GM19395 (cell line): ENCODE data around the gene ACTA2.

Experiments used
- ATAC-seq: cut with Tn5 transposase; IDR thresholded peaks from one replicate; pipeline ENCODE4 v1.9.1; 2021; ENCODE audit warnings: mild to moderate bottlenecking, moderate library complexity; ENCODE audit not compliant: unreplicated experiment

ACTA2 gene

DNA sequence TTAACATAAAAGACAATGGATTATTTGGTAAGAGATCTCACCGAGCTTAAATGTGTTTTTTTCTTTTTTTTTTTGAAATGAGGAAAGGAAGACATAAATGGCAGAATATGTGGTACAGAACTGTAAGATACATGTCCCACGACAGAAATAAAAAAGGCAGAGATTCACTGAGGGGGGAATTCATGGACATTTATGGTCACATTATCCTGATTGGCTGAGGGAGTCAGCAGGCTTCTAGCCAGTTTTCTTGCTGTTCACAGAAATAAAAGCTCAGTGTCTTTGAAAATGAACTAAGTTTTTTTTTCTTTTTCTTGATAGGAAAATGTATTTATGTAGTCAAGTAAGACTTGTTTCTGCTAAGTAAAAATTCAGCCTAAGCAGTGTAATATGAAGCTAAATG is 29.8 kb upstream of the ACTA2 start:
- no peak for ATAC-seq

DNA sequence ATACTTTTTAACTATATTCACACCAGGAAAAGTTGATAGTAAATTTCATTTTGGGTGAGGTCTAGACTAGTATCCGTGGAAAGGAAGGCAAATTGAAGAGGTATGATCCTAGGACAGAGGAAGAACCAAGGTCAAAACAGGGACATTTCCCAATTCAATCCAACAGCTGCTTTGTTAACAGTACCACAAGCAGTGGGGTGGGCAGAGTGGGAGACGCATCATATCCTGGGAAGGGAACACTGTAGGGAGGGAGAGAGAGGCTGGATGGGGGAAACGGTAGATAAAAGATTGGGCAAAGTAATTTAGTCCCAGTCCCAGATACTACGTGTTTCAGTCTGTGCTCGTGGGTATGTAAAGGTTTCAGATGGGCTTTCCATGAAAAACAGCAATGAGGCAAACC is 28.9 kb upstream of the ACTA2 start:
- no peak for ATAC-seq

DNA sequence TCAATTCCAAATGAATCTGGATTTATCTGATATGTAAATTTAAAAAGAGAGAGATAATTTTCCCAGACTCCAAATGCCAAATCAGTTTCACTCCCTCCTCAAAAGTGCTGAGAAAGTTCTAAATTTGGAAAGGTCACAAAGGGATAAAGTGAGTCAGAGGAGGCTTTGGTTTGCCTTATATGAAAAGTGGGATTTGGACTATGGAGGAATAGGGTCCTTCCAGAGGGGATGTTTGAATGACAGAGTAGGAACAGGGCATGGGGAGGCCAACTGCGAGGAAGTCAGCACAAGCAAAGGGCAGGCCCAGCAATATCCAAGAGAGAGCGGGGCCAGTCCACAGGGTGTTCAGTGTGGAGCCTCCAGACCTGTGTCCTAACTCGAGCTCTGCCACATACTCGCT is 28.2 kb upstream of the ACTA2 start:
- no peak for ATAC-seq

DNA sequence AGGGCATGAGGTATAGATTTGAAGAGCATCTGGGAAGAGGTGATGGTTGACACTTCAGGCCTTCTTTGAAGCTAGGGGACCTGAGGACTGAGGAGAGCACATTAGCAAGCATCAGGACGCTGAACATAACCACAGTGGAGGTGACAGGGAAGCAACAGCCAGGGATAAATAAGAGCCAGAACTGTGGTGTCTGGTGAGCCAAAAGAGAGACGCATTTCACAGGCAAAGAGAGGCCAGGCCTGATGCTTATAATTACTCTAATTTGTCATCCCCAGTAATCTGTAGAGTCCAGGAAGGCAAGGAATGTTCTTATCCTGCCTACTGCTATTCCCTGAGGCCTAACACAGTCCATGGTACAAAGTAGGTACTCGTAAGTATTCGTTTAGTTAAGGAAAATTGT is 27.7 kb upstream of the ACTA2 start:
- ATAC-seq = no peak

DNA sequence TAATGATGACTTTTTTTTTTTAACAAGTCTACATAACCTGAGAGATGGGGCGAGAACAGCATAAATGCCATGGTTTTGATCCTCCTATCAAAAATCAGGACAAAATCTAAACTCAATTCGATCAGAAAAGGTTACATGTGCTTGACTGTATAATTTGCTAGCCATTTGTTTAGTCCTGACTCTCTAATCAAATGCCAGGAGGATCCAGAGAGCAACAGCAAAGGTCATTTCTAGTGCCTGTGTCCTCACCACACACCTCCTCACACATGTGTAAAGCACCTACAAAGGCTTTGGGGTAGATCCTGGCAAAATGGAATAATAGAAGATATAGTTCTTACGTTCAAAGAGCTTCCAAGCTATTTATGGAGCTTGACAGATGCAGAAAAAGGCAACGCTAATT is 27.0 kb upstream of the ACTA2 start:
- ATAC-seq = no peak

DNA sequence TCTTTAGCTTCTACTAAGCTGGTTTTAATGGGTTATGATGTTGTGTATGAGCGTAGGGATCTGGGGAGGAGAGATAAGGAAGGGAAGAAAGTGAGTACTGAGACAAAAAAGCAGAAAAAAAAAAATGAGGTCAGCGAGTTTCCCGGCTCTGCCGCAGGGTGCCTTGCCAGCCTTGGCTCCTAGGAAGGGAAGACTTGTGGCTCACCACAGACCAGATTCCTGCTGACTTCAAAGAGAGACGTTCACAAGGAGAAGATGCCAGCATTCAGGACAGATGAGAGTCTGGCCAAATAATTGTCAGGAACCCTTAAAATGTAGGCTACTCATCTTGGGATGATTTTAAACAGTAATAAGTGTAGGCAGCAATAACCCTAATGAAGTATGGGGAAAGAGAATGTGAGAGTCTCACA is 26.6 kb upstream of the ACTA2 start:
- ATAC-seq = no peak

DNA sequence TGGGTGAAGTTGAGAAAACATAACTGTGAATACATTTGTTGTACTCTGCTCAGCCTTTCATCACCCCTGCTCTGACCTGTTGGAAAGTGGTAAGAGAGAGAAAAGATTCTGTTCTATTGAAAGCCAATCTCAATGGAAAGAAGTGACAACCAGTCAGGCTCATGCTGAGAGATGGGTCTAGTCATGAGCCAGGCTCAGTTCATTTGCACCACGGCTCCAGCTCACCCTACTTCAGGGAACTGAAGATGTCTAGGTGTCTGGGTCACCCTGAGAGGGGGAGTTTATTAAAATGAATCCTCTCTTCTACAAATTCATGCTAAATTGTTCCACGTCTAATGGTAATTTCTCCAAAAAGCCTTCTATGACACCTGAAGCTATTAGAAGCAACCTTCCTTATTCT is 25.9 kb upstream of the ACTA2 start:
- ATAC-seq = no peak

DNA sequence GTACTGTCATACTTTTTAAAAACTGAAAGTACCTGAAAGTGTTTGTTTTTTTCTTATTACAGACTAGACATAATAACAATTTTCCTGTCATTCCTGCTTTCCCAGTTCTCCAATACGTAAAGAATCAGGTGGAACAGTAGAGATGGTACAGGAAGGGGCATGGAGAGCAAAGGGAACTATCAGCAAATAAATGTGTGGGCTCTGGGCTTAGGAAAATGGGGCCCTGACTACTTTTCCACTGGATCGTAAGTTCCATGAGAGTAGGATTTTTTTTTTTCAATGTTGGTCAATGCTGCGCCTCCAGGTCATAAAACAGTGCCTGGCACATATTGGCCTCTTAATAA is 22.8 kb upstream of the ACTA2 start:
- no peak for ATAC-seq

DNA sequence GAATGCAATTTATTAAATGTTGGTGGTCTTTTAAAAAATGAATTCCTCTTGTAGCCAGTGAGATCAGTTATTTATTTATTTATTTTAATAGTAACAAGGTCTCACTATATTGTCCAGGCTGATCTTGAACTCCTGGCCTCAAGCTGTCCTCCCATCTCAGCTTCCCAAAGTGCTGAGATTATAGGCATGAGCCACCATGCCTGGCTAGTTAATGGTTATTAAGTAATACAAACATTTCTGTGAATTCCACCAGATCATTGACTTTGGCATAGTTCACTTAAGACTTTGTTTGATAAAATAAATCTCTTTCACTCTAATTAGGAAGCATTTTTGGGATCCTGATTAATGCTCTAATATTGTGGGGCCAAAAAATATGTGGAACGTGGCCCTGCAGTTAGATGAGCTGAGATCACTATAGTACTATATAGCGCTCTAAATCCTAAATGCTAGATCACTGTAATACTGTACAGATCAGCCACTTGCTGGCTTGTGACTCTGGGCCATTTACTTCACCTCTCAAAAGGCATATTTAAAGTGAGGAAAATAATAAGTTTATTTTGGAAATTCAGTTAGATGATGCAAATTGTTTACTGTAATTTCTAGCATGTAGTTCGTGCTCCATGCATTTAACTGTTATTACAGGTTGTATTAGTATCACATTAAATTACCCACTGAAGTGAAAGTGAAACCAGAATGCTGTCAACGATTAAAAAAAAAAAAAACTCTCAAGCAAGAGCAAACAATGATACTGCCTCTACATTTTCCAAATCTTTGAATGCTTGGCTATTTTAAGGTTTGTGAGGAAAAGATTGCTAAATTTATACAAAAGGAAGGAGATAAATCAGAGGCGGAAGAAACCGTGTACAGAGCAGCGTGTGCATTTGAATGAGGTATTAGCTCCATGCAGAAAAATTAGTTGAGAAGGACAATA is 22.1 kb upstream of the ACTA2 start:
- no peak for ATAC-seq

DNA sequence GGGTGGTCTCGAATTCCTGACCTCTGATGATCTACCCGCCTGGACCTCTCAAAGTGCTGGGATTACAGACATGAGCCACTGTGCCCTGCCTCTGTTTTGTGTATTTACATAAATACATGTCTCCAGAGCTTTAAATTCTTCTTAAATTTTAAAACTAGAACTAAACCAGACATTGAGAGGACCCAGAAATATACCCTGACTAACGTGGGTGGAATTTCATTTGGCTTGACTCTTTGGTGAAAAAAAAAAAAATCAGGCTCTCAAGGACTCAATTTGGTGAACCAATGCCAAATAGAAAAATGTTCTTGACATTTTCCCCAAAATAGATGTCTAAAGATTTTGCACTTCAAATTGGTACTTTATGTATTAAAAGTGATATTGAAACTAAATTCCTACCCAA is 21.4 kb upstream of the ACTA2 start:
- no peak for ATAC-seq

DNA sequence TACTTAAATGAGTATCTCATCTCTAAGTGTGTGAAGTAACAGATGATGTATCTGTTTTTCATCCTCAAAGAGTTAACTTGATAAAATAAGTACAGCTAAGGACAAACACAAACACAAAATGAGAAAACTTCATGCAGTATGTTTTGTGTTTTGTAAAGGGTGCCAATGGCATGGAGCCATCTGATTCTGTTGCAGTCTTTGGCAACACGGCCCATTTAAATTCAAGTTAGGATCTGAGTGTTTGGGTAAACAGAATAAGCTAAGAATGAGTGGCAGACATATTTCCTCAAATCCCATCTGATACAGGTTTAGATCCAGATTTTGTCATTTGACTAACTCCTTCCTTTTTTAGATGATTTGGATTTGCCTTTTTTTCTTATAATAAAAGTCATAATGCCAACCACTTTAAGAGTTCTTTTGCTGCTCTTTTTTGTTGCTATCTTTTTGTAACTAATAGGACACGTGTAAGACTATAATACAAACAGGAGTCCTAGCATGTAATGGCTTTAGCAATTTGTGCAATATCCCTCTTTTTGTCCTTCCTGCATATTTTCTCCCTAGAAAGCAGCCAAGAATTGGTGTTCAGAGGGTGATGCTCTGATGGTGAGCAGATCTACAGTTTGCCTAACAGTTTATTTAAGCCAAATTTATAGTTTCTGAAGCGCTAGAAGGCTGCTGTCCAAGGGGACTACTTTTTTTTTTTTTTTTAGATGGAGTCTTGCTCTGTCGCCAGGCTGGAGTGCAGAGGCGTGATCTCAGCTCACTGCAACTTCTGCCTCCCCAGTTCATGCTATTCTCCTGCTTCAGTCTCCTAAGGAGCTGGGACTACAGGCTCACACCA is 18.9 kb upstream of the ACTA2 start:
- no peak for ATAC-seq

DNA sequence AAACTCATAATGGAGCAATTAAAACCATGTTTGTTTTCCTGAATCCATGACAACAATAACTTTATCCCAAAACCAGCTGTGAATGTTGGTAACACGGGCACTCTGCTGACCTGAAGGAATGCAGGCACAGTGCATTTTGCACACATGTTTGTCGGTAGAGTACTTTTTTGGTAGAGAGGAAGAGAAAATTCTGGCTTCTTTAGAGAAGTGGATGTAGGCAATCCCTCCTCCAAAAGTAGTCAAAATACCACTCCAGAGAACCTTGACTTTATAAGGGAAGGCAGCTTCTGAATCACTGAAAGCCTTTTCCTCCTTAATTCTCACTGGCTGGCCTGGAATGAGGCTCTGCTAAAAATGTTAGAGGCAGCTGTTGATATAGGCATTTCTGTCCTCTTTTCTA is 15.8 kb upstream of the ACTA2 start:
- no peak for ATAC-seq

DNA sequence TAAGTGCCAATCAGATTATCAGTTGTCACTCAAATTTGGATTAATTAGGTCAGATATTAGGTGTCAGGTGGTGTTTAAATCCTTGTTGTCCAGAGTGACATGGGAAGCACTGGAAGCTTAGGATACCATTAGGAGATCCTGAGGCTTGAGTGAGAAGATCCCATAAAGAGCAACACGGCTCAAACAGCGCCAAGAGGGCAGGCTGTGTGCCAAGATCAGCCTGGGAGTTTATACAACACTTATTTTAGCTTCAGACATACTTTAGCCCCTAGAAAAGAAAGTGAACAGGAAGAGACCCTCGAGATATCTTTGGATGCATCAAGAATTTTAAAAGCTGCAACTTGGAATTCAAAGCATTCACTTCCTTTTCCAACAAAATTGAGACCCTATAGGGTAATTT is 14.2 kb upstream of the ACTA2 start:
- ATAC-seq = no peak

DNA sequence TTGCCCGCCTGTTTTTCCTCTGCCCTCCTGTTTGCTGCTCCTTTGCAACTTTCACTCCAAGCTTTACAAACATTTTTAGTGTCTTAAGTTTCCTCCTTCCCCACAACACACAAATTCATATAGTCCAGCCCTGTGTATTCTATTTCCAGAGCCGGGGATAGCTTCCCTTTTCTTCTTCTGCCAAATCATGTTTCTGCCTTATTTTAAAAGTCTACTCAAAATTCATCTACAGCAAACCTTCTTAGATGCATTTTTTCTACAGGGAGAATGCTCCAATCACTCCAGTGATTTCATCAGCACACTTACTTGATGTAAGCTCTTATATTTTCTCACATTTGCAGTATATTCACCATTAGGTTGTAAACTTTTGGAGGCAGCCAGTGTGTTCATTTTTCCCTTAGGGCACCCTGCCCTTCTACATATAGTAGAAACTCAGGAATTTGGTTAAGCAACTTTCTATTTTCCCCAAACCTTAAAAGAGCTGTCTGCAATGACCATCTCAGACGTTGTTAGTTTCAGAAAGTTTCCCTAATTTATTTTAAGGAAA is 12.4 kb upstream of the ACTA2 start:
- no peak for ATAC-seq

DNA sequence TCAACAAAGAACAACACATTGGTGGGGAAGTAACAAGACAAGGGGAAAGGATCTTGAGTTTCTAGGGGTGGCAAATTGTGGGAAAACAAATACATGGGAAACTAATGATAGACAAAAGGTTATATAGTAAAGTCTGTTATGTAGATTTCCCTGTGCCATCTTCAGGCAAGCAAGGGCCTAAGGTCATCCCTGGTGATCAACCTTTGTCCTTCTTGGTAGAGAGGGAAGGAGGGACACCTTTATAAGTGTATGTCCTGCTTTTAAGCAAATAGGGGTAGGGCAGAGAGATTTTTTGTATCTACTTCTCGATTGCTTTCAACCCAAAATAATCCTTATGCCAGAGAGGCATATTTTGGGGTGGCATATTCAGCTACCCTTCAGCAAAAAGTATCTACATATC is 11.8 kb upstream of the ACTA2 start:
- no peak for ATAC-seq

DNA sequence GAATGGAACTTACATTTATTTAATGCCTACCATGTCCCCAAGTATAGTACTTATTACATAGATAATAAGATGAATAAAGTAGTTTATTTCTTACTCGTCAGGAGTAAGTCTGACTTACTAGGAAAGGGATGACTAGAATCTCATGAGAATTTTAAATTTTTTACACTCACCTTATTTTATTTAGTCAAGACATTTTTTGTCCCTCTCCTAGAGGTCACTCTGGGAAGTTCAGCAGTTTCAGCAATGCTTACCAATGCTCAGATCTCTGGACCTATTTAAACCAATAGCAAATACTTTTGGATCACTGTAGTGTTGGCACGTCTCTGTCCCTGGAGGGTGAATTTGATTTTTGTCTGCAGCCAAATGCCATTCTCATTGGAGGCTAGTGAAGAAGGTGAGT is 10.7 kb upstream of the ACTA2 start:
- ATAC-seq = no peak

DNA sequence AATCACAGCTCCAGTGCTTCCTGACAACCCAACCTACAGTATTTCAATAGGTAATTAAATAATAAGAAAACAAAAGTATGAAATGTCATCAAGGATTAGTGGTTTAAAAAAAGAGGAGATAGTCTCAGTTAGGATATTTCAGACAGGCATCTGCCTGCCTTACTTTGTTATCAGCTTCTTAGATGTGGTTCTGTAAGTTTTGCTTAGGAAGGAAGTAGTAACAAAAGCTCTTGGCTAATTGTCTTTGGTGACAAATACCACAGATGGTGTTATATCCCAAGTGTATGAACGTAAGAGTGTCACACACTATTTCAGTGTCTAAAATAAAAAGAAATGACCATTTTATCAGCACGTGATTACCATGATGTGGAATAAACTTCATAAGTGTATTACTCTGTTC is 9.8 kb upstream of the ACTA2 start:
- ATAC-seq = no peak

DNA sequence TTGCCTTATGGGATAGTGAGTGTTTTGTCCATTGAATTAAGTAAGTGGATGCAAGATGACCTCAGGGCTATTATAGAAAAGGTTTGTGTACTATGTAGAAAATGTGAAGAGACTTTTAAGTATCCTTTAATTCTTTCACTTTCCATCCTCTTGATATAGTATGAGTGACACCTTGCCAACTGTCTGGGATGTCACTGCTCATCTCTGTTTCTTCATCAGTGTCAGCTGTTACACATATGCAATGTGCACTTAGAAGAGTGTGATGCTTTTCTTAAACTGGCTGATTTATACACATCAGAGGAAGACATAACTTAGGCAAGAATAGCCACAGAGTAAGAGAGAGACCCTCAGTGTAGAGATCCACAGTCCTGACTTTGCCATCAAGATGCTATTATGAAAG is 8.7 kb upstream of the ACTA2 start:
- ATAC-seq = no peak

DNA sequence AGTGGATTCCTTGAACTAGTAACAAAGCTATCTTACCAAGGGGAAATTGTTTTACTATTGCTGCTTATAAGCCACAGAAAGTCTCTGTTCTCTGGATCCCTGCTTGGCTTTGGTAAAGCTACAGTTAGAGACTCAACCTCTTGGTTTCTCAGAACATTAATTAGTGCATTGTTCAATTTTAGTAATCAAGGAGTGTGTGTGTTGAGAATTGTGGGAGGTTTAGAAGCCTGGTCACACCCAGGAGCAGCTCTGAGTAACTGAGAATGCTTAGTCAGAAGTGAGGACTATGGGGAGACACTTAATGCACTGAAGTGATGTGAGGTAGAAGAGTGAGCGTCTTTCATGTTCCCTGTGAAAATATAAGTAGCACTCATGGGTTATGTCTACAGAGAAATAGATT is 8.2 kb upstream of the ACTA2 start:
- no peak for ATAC-seq

DNA sequence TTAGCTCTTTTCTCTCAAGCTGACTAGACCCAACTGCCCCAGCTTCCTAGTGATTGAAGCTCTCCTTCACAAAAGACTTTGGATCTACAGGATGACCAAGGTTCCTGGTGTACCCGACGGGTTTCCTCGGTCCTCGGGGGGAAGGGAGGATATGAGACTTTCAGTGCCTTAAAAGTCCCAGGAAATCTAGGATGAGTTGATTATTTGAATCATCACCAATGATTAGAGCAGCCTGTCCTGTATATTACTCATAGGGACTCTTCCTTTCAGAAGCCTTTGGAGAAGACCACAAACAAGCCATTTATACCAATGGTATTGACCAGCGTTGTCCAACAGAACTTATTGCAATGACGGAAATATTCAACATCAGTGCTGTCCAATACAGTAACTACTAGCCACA is 6.1 kb upstream of the ACTA2 start:
- no peak for ATAC-seq

DNA sequence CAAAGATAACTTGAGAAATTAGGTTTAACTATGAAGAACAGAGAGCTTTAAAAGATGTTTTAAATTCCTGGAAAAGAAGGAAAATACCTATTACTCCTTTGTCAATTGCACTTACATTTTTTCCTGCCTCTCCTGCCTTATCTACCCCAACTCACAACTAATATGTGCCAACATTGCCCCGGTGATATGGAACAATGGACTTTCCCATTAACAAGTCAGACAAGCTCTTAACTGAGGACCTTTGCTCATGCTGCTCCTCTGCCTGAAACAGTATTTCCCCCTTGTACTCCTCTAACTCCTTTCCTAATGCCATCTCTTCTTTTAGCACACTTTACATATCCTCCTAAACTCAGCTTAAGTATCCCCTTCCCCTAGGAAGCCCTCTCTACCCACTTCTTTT is 4.8 kb upstream of the ACTA2 start:
- no peak for ATAC-seq

DNA sequence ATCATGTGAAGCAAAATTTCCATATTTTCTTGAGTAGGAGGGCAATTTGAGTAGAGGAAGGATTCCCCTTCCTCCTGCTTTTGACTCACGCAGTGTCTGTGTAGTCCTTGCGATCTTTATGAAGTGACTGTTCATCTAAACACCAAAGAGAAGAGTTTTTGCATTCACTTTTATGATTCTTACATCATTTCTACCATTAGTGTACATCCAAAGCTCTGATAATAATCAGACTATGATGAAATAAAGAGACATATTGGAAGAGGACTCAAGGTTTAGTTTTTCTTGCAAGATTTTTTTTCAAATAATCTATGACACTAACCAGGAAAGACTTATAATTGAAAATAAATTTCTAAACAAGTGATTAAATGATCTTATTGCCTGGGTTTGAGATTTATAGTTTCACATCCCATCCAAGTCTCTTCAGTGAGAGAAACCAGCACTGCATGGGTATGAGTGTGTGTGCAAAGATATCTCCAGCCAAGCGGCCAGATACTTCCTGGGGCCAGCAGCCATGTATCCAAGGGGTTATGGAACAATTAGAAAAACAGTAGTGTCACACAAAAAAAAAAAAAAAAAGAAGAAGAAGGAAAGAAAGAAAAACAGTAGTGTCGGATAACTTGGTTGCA is 2.0 kb upstream of the ACTA2 start:
- ATAC-seq = no peak
